Right forelimb (tissue), 1 donor: ENCODE measurements around the gene PNPLA1.
"Not testable (repeated sequence)": the region's sequence is repeated elsewhere in the genome, so short reads cannot be mapped to it uniquely, and the experiment has no call there.

Experiments
- DNase-seq: peaks from one replicate; pipeline ENCODE4 v3.0.0-alpha.2; 2018

PNPLA1 gene

DNA sequence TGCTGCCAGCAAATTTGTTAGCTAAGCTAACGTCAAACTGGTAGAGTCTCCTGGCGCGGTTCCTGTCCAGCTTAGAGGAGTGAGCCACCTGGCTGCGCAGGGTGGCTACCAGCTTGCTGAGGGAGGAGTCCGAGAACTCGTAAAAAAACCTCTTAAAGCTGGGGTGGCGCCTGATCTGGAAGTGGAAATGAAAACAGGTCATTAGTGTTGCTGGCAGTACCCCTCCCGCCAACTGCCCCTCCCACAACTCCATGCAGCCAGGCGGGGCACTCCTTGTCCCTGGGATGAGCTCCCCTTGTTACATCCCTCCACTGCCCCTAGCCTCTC lies 49.5 kb downstream of the PNPLA1 start:
- DNase-seq = peak; percentile 23

DNA sequence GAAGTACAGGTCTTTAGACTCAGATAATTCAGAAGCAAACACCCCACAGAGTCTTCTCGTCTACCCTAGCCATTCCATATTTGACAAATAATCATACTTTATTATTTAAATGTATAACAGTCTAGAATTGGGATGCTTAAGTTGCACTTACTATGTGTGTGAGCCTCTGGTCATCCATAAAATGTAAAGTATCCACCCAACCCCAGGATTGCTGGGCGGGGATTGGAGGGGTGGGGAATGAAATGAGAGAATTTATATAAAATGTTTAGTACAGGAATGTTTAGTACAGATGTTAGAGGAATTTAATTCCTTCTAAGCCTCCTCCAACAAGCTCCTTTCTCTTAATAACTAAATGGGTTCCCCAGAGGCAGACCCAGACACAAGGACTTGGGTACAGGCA lies 50.0 kb downstream of the PNPLA1 start:
- no peak for DNase-seq

DNA sequence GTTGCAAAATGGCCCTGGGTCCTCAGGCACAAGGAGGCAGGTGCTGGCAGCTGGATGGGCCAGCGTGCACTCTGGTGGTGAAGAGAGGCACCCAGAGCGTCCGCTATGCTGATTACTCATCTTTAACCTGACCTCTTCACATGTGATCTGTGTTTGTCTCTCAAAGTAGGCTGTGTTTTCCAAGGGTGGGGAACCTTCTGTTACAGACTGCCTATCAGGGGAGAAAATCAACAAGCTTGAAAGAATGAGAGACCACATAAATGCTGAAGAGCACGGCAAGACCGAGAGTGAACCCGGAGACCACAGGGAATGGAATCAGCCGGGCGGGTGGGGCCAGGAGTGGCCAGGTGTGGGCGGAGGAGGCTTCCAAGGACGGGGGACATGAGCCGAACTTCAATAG lies 50.6 kb downstream of the PNPLA1 start:
- DNase-seq = no peak

DNA sequence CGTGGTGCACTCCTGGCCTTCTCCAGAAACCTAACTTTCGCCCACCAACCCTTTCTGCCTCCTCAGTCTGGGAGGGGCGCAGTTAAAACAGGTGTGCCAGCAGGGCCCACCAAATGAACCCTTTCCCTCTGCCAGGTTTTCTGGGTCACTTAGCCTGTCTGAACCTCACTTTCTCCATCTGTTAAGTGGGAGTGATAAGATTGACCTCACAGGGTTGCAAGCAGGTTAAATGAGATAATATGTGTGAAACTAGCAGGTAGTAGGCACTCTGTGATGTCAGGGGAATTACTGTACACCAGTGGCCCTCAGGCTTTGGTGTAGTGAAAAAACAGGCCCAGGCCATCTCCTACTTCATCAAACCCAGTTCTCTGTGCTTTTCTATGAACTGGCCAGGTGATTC lies 52.7 kb downstream of the PNPLA1 start:
- no peak for DNase-seq

DNA sequence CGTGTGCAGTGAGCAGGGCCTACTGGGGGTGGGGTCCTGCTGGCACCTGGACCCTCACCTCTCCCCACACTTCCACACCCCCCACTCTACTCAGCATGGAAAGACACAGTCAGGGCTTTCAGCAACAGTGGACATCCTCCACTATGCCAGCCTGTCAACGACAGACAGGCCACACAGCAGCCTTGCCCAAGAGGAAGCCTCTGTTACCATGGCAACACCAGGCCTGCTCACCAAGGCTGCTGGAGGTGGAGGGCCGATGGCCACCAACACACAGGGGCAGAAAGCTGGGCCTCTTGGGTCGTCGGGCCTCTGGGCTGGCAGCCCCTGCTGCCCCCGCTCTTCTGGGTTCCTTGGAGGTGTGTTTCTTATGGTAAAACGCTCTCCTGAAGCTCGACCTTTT lies 53.2 kb downstream of the PNPLA1 start:
- DNase-seq = no peak

DNA sequence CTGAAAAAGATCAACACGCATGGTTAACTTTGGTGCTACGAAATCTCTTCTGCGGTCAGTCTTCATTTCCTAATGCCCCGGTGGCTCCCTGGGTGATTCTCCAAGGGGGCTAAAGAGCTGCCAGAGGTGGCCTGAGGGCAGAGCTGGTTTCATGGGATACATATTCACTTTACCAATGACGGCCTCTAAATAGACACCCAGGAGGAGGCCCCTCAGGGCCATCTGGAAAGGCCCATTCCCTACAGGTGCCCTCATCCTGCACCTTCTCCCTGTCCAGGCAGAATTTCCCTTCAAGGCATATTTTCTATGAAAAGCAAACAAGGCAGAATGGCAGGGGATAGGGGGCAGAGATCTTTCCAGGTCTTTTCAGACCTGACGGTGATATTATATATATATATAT lies 54.3 kb downstream of the PNPLA1 start:
- no peak for DNase-seq

DNA sequence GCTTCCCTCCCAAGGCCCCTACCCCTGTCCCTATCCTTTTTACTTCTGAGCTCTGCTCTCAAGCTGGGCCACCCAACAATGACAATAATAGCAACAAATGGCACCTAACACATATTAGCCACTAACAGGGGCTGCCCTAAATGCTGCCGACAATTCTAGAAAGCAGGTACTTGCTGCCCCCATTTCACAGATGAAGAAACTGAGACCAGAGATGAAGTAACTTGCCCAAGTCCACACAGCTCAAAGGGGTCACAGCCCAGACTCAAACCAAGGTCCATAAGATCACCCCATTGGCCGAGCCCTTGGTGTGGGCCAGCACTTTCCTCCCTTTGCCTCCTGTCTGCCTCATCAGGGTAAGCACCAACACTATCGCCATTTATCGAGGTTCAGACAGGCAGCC lies 54.9 kb downstream of the PNPLA1 start:
- no peak for DNase-seq

DNA sequence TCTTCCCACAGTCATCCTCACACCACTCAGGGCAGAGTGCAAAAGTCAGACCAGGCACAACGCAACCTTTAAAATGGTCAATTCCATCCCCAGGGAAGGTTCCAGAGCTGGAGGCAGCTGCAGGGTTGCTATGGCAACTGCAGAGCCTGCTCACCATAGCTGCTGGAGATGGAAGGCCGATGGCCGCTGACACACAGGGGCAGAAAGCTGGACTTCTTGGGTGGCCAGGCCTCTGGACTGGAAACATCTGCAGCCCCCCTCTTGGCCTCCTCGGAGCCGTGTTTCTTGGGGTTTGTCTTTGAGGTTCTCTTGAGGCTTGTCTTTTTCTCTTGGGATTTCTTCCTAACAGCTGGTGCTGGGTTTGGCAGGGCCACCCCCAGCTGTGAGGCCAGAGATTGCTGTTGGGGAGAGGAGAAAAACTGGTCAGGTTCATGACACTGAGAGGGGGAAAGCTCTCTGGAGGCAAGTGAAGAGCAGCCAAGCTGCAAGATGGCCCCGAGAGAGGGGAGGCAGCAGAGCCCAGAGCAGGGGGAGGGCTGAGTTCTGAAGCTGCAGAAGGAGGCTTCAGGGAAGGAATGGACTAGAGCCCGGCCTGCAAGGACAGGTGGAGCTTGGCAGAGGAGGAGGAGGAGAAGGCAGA lies 56.6 kb downstream of the PNPLA1 start:
- no peak for DNase-seq

DNA sequence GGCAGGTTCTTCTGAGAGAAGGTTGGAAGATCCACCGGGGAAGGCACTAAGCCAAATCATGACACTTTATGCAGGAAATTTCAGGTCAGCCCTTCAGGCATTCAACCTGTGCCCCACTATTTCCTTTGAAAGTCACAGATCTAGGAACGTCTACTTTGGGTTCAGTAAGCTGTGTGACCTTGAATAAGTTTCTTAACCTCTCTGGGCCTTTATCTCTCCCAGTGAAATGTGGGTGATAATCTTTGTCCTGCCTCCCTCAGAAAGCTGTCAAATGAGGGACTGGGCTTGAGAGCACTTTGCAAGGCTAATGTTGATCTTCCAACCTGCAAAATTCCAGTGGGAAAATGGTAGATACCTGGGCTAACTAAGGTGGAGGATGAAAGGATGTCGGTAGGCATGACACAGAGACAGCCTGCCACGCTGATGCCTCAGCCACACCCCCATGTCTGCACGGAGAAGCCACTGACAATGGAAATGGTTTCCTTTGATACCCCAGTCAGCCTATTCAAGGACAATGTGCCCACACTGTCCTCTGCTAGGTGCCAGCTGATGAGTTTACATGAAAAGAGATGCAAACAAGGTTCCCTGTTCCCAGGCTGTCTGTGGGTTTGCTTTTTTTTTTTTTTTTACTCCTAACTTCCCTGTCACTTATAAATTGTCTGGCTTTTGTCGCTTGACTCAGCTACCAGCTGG lies 57.5 kb downstream of the PNPLA1 start:
- no peak for DNase-seq

DNA sequence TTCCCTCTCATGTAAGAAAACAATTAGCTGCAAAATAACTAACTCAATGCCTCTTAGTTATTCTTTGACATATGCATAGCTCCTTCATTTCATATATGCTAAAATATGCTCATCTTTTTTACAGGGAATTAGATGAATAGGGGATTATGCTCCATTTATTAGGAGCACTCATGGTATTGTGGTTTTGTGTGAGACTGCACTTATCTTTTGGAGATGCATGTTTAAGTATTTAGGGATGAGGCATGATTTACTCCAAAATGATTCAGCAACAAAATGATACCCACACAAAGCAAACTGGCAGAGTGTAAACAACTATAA lies 58.0 kb downstream of the PNPLA1 start:
- no peak for DNase-seq

DNA sequence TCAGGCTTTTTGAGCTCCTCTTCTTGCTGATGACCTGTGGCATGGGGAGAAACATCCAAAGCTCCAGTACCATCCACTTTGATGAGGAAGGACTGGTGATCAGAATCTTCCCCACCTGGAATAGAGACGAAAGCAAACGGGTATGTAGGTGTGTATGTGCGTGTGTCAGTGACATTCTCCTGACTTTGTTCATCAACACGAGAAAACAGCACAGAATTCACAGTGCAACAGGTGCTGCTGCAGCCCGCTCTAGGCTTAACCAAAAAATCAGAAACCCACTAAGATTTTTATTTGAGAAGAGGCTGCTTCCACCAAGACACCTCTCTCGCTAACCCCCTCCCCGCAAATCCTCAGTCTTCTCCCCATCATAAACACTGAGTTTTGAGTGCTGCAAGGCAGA lies 58.7 kb downstream of the PNPLA1 start:
- DNase-seq = no peak

DNA sequence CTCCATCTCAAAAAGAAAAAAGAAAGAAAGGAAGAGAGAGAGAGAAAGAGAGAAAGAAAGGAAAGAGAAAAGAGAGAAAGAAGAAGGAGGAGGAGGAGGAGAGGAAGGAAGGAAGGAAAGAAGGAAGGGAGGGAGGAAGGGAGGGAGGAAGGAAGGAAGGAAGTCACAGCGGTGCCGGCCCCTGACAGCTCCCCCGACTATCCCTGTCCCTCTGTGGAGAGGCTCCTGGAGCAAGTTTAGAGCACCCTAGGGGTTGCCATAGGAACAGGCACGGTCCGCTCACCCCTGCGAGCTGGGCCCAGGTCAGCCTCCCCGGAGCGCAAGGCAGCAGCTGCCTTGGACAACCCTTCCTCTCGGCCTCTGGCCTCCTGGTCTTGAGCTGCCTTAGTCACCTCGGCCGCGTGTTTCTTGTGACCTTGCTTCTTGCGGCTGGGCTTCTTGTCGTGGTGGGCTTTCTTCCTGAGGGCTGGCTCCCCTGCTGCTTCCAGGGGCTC lies 60.0 kb downstream of the PNPLA1 start:
- DNase-seq = no peak

DNA sequence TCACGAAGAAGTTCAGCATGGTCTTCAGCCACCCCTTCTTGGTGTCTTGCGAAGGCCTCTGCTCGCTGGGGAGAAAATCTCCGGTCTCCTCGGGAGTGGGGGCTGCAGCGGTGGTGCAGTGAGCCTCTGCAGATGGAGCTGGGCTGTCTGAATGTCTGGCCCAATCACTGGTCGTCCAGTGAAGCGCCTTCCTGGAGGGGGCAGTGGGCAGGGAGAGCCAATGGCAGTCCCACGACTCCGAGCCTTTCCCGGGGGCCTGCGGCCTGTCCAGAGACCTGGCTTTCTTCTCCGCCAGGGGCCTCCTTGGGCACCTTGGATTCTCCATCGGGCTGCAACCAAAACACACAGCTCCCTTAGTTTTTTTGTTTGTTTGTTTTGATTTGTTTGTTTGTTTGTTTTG lies 60.5 kb downstream of the PNPLA1 start:
- no peak for DNase-seq

DNA sequence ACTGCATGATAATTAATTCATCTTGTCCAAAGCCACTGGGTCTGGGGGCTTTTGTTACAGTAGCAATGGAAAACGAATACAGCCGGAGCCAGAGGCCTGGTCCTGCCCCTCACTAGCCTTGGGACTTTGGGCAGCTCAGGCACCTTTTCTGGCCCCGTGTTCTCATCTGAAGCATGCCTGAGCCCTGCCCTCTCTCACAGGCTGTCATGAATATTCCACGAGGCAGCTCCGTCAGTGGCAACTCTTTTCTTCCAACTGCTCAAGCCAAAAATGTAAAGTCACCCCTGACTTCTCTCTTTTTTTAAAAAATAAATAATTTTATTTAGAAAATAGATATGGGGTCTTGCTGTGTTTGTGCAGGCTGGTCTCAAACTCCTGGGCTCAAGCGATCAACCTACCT lies 61.5 kb downstream of the PNPLA1 start:
- no peak for DNase-seq

DNA sequence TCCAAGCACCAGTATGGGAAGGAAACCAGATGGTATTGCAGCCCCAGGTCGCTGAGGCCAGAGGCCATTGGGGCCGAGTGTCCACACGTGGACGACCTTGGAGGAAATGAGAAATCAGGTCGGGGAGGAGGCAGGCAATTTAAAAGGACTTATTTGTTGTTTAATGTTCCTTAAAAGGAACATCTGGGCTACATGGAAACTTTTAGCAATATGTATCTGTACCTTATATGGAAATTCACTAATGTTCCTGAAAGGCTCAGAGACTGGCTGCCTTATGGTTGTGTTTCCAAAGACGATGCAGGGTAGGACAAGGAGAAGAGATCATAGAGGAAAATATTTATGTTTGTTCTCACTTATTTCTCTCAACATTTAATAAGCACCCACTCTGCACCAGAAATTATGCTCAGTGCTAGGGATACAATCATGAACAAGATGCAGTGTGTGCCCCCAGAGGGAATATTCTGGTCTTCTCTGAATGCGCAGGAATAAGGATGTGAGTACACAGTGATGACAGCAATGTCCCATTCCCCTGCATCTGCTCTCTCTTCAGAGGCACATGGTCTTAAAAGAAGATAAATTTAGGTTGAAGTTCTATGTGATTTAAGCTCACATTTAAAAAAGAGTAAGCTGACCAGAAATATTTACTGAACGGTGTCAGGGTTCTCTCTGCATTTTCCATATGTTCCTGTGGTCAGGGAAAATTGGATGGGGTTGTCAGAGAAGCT lies 63.5 kb downstream of the PNPLA1 start:
- no peak for DNase-seq

DNA sequence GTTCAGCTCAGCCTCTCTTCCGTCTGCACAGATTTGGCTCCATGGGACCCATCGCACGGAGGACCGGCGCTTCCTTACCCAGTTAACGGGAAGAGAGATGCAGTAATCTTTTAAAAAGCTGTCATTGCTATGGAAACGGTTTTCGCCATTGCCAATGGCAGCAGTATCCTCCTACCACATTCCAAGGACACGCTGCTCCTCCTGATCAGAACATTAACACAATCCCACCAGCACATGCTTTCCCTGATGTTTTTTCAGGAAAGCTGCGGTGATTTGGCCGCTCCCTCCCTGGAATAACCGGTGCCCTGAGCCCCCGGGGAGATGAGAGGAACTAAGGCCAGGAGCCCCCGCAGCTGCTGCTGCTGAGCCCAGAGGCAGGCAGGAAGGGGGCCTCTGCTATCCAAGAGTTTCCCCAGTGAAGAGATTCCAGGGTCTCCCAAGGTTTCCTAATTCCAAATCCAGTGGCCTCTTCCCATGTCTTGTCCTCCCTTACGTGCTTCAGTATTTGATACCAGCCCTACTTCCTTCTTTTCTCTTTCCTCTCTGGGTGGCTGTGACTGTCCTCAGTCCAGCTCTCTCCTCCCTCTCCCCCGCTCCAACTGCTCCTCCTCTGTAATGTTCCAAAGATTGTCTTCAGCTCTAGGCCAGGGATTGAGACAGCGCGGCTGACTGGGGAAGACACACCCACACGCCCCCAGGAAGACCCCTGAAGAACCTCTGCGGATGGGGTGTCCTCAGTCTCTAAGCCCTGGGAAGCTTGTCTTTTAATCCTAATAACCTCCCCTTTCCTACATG lies 64.3 kb downstream of the PNPLA1 start:
- DNase-seq = no peak

DNA sequence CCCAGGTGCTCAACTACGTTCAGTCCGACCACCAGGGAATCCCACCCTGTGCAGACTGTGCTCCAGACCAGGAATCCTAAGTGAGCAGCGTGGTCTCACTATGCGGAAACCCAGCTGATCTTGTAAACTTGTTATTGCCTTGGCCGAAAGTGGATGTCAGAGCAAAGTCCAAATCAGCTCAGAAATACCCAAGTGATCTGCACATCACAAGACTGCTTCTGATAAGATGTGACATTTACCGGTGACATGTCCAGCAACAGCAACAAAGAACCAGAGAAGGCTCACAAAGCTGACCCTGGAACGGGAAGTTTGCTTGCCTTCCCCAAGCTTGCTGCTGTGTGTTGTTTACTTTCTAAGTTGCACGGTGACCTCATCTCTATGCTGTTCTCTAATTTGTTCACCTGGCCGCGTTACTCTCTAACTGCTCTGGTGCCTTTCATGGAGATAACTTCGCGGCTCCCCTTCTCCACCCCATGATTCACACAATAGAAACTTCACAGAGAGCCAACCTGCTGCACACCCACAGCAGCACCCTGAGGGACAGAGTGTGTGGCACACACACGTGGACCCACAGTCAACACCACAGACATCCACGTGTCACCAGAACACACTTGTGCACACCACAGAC lies 65.1 kb downstream of the PNPLA1 start:
- peak; percentile 17 for DNase-seq

DNA sequence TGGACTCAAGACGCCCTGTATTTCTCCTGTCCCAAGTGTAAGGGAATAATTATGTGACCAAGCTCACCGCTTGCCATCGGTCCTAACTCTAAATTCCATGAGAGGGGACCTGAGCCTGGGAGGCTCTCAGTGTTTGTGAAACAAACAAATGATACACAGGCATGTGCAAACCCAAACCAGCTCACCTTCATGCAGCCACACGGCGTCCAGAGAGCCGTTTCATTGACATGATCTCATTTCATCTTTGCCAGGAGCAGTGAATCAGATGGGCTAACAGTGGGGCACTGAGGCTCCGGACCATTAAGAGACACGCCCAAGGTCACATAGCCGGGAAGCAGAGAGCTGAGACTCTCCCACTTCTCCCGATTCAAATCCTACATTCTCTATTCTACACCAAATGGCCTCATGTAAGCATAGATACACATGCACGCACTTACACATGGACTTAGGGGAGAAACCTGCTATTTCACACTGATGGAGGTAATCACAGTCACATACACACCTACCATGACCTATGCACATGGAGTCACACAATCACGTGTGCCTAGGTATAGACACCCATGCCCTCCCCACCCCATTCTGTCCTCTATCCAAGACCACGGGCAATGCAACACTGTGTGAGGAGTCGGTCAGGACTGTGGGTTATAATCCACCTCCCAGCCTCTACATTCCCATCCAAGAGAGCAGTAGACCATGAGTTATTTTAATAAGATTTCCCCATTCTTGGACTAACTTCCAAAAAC lies 65.8 kb downstream of the PNPLA1 start:
- DNase-seq = no peak

DNA sequence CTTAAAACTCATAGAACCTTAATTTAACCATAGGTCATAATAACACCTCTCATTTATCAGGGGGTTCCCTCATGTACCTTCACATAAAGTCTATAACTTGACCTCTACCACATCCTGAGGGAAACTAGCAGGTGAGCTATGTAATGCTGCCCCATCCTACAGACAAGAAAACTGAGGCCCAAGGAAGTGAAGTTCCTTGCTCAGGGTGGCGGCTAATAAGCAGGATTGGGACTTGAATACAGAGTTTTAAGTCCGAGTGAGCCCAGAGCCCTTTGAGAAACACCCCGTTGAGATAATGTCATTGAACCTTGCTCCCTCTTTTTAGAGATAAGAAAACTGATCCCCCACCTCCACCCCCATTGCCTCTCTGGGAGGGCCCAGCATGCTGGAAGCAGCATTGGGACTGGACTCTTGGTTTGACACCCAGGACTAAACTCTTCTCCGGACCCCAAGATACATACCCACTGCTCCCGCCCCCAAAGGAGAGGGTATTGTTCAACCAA lies 66.4 kb downstream of the PNPLA1 start:
- DNase-seq = no peak

DNA sequence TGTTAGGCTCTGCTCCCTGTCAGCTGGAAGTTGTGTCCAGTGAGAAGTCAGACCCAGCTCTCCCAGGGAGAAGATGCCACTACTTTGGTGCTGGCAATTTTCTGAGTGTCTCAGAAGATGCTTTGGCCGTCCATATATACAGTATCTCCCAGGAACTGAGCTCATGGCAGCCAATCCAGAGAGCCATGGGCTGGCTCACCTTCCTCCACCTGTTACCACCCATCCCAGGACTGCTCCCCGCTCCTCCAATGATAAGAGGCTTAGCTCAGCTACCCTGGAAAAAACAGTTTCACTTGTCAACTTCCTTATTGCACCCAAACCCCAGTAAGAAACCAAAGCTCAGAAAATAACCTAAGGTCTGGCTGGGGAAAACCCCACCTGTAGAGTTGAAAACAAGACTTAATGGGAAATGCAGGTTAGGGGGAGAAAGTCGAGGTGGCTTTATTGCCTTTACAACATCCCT lies 67.0 kb downstream of the PNPLA1 start, which contains the start of gene BNIP5:
TSS of gene BNIP5 (minus strand) at position 110 of the 463 bp plus-strand sequence. CDS start 6,198 bp downstream, outside the sequence.
- DNase-seq = peak; percentile 17

DNA sequence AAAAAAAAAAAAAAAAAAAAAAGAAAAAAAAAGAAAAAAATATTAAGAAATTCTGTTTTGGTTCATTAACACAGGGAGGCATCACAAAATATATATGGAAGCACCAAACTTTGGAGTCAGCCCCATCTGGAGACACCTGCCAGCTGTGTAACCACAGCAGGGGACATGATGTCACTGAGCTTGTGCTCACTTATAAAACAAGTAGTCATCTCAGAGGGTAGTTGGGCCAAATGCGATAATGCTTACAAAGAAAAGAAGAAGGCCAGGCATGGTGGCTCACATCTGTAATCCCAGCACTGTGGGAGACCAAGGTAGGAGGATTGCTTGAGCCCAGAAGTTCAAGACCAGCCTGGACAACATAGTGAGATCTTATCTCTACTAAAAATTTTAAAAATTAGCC lies 68.0 kb downstream of the PNPLA1 start:
- no peak for DNase-seq

DNA sequence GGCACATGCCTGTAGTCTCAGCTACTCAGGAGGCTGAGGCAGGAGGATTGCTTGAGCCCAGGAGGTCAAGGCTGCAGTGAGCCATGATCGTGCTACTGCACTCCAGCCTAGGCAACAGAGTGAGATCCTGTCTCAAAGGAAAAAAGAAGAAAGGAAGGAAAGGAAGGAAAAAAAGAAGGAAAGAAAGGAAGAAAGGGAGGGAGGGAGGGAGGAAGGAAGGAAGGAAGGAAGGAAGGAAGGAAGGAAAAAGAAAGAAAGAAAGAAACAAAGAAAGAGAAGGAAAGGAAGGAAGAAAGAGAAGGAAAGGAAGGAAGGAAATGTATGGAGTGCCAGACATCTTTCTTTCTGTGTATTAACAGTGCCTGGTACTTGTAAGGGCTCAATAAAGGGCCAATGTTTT lies 68.4 kb downstream of the PNPLA1 start:
- not testable (repeated sequence) for DNase-seq
